HG02884 (cell line): ENCODE data around the gene SMIM28.

Experiments
- ATAC-seq: cut with Tn5 transposase; IDR thresholded peaks from one replicate; pipeline ENCODE4 v1.9.1; 2021; ENCODE audit warnings: mild to moderate bottlenecking, moderate library complexity; ENCODE audit not compliant: unreplicated experiment

SMIM28 gene

DNA sequence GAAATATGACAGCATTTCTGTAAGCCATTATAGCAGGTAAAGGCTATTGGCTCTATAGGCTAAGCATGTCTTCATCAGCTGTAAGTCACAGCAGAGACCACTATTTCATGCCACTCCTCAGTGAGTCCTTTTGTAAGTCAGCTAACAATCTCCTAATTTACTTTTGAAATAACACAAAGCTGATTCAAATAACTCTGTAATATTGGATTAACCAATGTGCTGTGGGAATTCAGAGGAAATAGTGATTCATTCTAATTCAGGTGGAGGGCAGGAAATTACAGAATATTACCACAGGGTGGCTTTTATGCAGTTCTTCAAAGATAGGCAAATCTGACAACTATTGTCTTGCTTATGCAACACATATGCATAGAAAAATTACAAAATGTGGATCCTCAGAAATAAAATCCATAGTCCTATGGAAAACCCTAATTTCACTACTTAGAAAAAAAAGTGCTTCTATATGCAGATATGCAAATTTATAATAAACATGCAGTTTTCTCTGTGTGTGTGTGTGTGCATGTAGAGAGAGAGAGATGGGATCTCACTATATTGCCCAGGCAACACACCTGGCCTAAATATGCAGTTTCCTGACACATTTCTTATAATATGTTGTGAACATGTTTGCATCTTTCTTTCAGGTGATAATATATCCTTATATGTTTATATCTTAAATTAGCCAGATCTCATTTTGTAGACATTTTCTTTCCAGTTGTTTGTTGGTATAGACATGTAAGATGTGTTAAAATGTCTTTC is 4.8 kb upstream of the SMIM28 start:
- no peak for ATAC-seq

DNA sequence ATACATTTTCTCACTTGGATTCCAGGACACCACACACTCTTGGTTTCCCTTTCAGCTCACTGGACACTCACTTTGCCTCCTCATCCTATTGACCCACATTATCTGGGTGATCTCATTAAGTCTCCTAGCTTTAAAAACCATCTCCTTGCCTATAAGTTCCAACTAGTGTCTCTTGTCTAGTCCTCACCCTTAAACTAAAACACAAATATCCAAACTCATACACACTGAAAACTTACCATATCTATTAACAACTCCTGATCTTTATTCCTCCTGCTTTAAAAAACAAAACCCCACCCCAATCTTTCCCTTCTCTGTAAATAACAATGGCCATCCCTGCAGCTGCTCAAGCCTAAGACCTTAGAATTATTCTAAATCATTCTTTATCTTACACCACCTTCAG is 3.5 kb upstream of the SMIM28 start:
- no peak for ATAC-seq

- no peak for ATAC-seq
Observed at GRCh38 chr6:138374815-138375214, 2.9 kb upstream of the SMIM28 start.

DNA sequence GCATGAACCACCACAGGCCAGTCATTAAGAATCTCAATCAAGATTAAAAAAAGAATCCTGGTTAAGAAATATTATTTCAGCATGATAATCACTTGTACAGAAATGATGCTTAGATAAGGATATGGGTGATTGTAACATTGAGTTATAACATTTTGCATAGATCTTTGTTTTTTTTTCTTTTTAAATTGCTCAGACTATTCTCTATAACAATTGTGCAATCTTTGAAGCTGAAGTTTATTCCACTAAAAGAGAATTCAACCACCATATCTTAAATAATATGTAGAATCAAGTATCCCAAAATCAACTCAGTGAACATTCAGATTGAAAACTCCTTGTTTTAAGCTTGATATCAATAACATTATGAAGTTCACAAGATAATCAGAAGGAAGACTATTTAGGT is 663 bp upstream of the SMIM28 start:
- ATAC-seq = no peak

GRCh38 chr6:138378463-138378862 is 758 bp downstream of the SMIM28 start:
- no peak for ATAC-seq

DNA sequence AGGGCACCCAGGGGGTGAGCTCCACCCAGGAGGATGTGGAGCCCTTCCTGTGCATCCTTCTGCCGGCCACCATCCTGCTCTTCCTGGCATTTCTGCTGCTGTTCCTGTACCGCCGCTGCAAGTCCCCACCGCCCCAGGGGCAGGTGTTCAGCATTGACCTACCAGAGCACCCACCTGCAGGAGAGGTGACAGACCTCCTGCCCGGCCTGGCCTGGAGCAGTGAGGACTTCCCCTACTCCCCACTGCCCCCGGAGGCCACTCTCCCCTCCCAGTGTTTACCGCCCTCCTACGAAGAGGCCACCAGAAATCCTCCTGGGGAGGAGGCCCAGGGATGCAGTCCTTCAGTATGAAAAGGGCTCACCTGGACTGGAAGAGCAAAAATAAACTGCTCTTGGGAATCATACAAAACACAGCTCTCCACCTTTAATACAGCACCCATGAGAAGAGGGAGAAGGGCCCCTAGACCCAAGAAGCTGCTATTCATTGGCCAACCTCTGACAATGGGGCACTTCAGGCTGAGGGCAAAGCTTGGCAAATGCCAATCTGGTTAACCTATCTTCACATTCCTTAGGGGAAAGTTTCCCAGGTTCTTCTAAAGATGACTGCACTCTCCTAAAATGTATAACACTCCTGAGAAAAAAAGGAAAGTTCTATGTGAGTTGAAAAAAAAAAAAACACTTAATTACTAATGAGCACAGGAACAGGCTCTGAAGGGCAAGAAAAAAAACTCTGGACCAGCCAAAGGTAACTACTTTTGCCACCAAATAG is 5.0 kb downstream of the SMIM28 start:
- ATAC-seq = no peak

- no peak for ATAC-seq
Observed at GRCh38 chr6:138383776-138384175, 6.1 kb downstream of the SMIM28 start.

GRCh38 chr6:138386897-138387296 is 9.2 kb downstream of the SMIM28 start:
- no peak for ATAC-seq

DNA sequence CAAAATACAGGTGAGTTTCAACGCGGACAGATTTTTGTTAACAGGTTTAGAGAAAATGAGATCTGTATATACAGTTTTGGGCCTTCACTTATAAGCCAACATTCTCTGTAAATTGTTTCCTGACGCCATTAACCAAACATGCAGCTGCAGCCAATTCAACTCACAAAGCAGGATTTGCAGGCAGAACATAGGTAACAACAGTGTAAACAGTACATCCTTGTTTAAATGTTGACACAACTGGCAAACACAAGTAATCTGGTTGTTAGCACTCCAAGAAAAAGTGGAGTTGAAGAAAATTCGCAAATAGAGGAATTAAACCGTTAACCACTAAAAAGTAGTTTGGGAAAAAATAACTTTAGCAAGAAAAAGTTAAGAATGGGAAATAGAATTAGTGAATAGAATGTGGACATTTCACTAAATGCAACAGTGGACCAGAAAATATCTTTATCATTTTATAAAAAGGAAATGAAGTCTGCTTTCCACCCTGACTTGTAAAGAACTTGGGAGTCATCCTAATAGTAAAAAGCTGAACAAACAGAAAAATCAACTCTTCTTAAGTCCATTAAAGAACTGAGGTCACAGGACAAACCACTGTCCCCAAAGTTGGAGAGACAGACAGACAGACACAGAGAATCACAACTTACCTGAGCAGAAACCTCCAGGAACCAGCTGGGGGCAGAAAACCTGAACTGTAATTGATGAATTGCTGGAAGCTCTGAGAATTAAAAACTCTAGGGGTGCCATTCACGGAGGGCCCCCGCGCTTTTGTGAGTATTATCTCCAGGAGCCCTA is 10.1 kb downstream of the SMIM28 start:
- ATAC-seq = no peak

DNA sequence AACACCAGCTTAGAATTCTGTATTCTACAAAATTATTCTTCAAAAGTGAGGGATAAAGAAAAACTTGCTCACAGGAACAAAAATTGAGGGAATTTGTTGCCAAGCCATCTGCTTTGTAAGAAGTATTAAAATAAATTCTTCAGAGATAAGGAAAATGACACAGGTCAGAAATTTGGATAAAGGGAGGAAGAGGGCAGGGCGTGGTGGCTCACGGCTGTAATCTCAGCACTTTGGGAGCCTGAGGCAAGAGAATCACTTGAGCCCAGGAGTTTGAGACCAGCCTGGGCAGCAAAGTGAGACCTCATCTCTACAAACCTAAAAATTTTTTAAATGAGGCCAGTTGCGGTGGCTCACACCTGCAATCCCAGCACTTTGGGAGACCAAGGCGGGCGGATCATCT is 11.8 kb downstream of the SMIM28 start:
- no peak for ATAC-seq

GRCh38 chr6:138393871-138394783 is 16.4 kb downstream of the SMIM28 start:
- ATAC-seq = peak; percentile 60

GRCh38 chr6:138396709-138397108 is 19.0 kb downstream of the SMIM28 start:
- no peak for ATAC-seq

- ATAC-seq = no peak
Observed at GRCh38 chr6:138397128-138398122, 19.7 kb downstream of the SMIM28 start.

DNA sequence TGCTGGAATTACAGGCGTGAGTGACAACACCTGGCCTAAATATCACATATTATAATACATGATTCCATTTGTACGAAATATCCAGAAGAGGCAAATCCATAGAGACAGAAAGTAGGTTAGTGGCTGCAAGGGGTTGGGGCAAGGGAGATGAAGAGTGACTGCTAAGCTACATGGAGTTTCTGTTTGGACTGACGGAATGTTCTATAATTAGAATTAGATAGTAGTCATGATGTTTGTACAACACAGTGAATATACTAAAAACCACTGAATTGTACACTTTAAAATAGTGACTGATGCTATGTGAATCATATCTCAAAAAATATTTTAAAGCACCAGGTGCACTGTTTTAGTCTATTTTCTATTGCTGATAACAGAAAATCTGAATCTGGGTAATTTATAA is 22.6 kb downstream of the SMIM28 start:
- ATAC-seq = no peak

DNA sequence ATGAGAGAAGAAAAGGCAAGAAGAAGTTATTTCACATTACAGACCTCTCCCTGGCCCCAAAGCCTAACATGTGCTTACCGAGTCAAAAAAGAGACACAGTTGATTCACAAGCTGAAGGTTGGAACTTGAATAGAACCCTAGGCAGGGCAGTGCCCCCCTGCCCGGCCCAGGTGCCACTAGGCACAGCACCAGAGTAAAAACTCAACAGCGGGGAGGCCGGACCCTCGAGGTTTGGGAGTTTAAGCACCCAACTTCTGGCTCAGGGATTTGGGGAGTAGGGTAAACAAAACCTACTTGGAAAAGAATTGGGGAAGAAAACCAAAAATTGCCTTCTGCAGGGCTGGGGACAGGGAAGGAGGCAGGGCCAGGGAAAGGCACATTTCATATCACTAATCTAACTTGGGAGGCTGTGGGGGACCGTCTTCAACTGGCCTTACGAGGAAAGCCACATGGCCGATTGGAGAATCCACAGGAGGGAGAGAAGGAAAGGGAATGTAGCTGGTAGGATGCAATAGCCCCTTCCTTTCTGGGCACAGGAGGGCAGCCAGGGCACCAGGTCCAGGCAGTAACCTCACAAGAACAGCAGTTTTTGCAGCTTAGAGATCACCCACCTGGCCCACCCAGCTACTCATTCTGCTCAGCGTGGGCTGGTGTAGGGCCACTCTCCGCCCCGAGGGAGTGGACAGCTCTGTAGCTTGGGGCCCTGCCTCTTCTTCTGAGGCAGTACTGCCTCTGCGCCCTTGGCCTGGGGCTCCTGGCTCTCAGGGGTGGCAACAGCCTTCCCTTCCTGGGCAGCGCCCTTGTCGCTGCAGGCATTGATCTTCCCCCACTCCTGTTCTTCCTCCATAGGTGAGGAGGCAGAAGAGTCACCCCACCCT is 24.5 kb downstream of the SMIM28 start:
- no peak for ATAC-seq

GRCh38 chr6:138402838-138403187 is 25.1 kb downstream of the SMIM28 start:
- ATAC-seq = no peak

- peak; percentile 8 for ATAC-seq
Observed at GRCh38 chr6:138403324-138403800, 25.7 kb downstream of the SMIM28 start.
